ENCODE results near the gene ATXN10.
"Not testable (repeated sequence)": the region's sequence is repeated elsewhere in the genome, so short reads cannot be mapped to it uniquely, and the experiment has no call there.

The ATXN10 gene

GRCh38 chr22:45680932-45681700, 9.5 kb downstream of the ATXN10 start:
- DNase-seq, result no peak

GRCh38 chr22:45682064-45682463, 10.4 kb downstream of the ATXN10 start:
- DNase-seq, result no peak

- DNase-seq, result not testable (repeated sequence)
Measured at GRCh38 chr22:45682773-45683172, 11.1 kb downstream of the ATXN10 start.

GRCh38 chr22:45683248-45683647, 11.6 kb downstream of the ATXN10 start:
- DNase-seq, result no peak

- DNase-seq, result no peak
Measured at GRCh38 chr22:45683680-45684079, 12.0 kb downstream of the ATXN10 start.

GRCh38 chr22:45684169-45684568, 12.5 kb downstream of the ATXN10 start:
- no peak for DNase-seq

GRCh38 chr22:45684752-45685574, 13.3 kb downstream of the ATXN10 start:
- DNase-seq, result no peak

- DNase-seq, result no peak
Measured at GRCh38 chr22:45686004-45686403, 14.4 kb downstream of the ATXN10 start.

GRCh38 chr22:45686836-45687235, 15.2 kb downstream of the ATXN10 start:
- no peak for DNase-seq

GRCh38 chr22:45688600-45689080, 17.0 kb downstream of the ATXN10 start:
- DNase-seq, result no peak

GRCh38 chr22:45689211-45689610, 17.6 kb downstream of the ATXN10 start:
- no peak for DNase-seq

- DNase-seq, result no peak
Measured at GRCh38 chr22:45690008-45690407, 18.4 kb downstream of the ATXN10 start.

- DNase-seq, result no peak
Measured at GRCh38 chr22:45692549-45692948, 20.9 kb downstream of the ATXN10 start.

GRCh38 chr22:45693835-45694234, 22.2 kb downstream of the ATXN10 start:
- DNase-seq, result no peak

- no peak for DNase-seq
Measured at GRCh38 chr22:45696227-45696626, 24.6 kb downstream of the ATXN10 start.

- DNase-seq, result no peak
Measured at GRCh38 chr22:45698094-45698493, 26.5 kb downstream of the ATXN10 start.

GRCh38 chr22:45702981-45703380, 31.3 kb downstream of the ATXN10 start:
- no peak for DNase-seq

- DNase-seq, result no peak
Measured at GRCh38 chr22:45703758-45704157, 32.1 kb downstream of the ATXN10 start.

- no peak for DNase-seq
Measured at GRCh38 chr22:45704648-45705047, 33.0 kb downstream of the ATXN10 start.

GRCh38 chr22:45707605-45708004, 36.0 kb downstream of the ATXN10 start:
- no peak for DNase-seq

- no peak for DNase-seq
Measured at GRCh38 chr22:45708145-45708544, 36.5 kb downstream of the ATXN10 start.

GRCh38 chr22:45709060-45709739, 37.6 kb downstream of the ATXN10 start:
- no peak for DNase-seq

GRCh38 chr22:45709866-45710265, 38.2 kb downstream of the ATXN10 start:
- DNase-seq, result no peak

All from NCI-H2081 (cell line).